HG02763 (cell line): Measurements from ENCODE around the gene UBAC1.

Experiments
- ATAC-seq: cut with Tn5 transposase; IDR thresholded peaks from one replicate; pipeline ENCODE4 v1.9.1; 2021; ENCODE audit warnings: mild to moderate bottlenecking, moderate library complexity; ENCODE audit not compliant: unreplicated experiment

Gene UBAC1

GRCh38 chr9:135886147-135886981 is 74.8 kb downstream of the UBAC1 start:
- ATAC-seq: no peak

- no peak for ATAC-seq
These were observed 75.9 kb downstream of the UBAC1 start for GRCh38 chr9:135885100-135885853.

- ATAC-seq: no peak
These were observed 76.7 kb downstream of the UBAC1 start for GRCh38 chr9:135884328-135885035.

GRCh38 chr9:135883410-135884089 is 77.6 kb downstream of the UBAC1 start:
- no peak for ATAC-seq
